Measurements from ENCODE around the gene CELA3B. TPM values are rescaled to one million over a fixed set of nuclear protein-coding genes. Genes with fewer than 3 reads are reported as not detected.
"Not testable (repeated sequence)": the region's sequence is repeated elsewhere in the genome, so short reads cannot be mapped to it uniquely, and the experiment has no call there.

The CELA3B gene
- total RNA-seq, 1 donor from 2014 or later = not detected

- intact Hi-C loops (cut with micrococcal nuclease) = not testable (repeated sequence)
These were observed 28.7 kb downstream of the CELA3B start for GRCh38 chr1:22005261-22006149.

GRCh38 chr1:22006736-22007135, 29.9 kb downstream of the CELA3B start:
- intact Hi-C loops (cut with micrococcal nuclease) = not testable (repeated sequence)

- intact Hi-C loops (cut with micrococcal nuclease) = not testable (repeated sequence)
These were observed 30.4 kb downstream of the CELA3B start for GRCh38 chr1:22007262-22007661.

- intact Hi-C loops (cut with micrococcal nuclease) = loop anchor here (2.0 kb wide), 1 partner anchor 23 kb away; no protein-coding TSS in a partner anchor
These were observed 32.7 kb downstream of the CELA3B start for GRCh38 chr1:22009566-22009965.

- intact Hi-C loops (cut with micrococcal nuclease) = not testable (repeated sequence)
These were observed 35.9 kb downstream of the CELA3B start for GRCh38 chr1:22012752-22013151.

- intact Hi-C loops (cut with micrococcal nuclease) = not testable (repeated sequence)
These were observed 37.9 kb downstream of the CELA3B start for GRCh38 chr1:22014575-22015206.

GRCh38 chr1:22018583-22019559, 42.0 kb downstream of the CELA3B start:
- intact Hi-C loops (cut with micrococcal nuclease) = loop anchor here (1.0 kb wide), 1 partner anchor 86 kb away; no protein-coding TSS in a partner anchor

- intact Hi-C loops (cut with micrococcal nuclease) = no loop called here
These were observed 44.2 kb downstream of the CELA3B start for GRCh38 chr1:22021061-22021460.

GRCh38 chr1:22024485-22025367, 47.9 kb downstream of the CELA3B start:
- intact Hi-C loops (cut with micrococcal nuclease) = loop anchor here (1.0 to 2.0 kb wide), 4 partner anchors 15 to 242 kb away; partner anchors contain the start of gene CDC42

GRCh38 chr1:22025368-22026155, 48.7 kb downstream of the CELA3B start:
- intact Hi-C loops (cut with micrococcal nuclease) = loop anchor here (1.0 to 2.0 kb wide), 4 partner anchors 14 to 243 kb away; partner anchors contain the start of gene CDC42

- intact Hi-C loops (cut with micrococcal nuclease) = no loop called here
These were observed 50.1 kb downstream of the CELA3B start for GRCh38 chr1:22026924-22027289.

GRCh38 chr1:22030057-22030456, 53.2 kb downstream of the CELA3B start:
- intact Hi-C loops (cut with micrococcal nuclease) = no loop called here

GRCh38 chr1:22030473-22030872, 53.7 kb downstream of the CELA3B start:
- intact Hi-C loops (cut with micrococcal nuclease) = no loop called here

GRCh38 chr1:22031214-22031962, 54.6 kb downstream of the CELA3B start:
- intact Hi-C loops (cut with micrococcal nuclease) = no loop called here

GRCh38 chr1:22034834-22035233, 58.0 kb downstream of the CELA3B start:
- intact Hi-C loops (cut with micrococcal nuclease) = not testable (repeated sequence)

GRCh38 chr1:22037520-22037919, 60.7 kb downstream of the CELA3B start:
- intact Hi-C loops (cut with micrococcal nuclease) = no loop called here

GRCh38 chr1:22038036-22038435, 61.2 kb downstream of the CELA3B start:
- intact Hi-C loops (cut with micrococcal nuclease) = no loop called here
